ENCODE results near the gene TRAF7. TPM values are rescaled to one million over a fixed set of nuclear protein-coding genes. Genes with fewer than 3 reads are reported as not detected.
A peak's percentile ranks its signal among the peaks of the same experiment; 100 is the strongest.

The TRAF7 gene
- total and polyA plus RNA-seq, 2 of the 13 experiments (the other 11 are each of a cell fraction or from before 2014, with no cell fraction given) = 47.9 to 65.6 TPM

DNA sequence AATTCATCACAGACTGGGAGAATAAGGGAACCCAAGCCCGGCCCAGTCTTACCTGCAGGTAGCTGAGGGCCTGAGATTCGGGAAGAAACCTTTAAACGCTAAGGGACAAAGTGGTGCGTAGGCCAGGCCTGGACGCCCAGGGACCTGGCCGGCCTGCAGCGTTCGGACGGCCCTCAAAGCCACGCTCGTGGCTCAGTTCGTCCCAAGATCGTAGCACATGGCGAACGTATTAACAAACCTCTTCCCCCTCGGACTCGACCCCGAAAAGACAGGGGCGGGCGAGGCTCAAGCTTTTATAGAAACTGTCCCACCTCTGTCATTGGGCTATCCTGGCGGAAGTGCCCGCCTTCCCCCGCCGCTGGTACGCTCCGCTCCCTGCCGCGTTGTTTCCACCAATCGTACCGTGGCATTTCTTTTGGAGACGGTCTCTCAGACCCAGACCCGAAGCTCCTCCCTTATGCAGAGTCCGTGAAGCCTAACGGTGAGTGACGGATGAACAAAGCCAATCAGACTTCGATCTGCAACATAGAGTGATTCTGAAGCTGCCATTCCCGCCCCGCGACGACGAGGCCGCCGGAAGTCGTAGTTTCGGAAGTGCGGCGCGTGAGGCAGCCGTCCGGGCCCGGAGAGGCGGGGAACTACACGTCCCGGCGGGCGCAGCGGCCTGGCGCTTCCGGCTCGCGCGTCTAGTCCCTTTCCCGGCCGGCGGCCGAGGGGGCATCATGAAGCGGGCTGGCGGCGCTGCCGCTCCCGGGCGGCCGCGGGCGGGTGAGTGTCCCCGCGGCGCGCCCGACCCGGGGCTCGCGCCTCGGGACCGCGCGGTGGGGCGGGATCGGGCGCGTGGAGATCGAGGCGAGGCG, at the start of gene TRAF7 (continued):
- TF ChIP-seq ZNF329 (CRISPR knock-in tag; IDR thresholded peaks at IDR 0.05; ENCODE audit: low read depth) = 0 out of 2 replicates have a peak, but pooled peaks have one; percentile 63
- TF ChIP-seq, protein P1, sequence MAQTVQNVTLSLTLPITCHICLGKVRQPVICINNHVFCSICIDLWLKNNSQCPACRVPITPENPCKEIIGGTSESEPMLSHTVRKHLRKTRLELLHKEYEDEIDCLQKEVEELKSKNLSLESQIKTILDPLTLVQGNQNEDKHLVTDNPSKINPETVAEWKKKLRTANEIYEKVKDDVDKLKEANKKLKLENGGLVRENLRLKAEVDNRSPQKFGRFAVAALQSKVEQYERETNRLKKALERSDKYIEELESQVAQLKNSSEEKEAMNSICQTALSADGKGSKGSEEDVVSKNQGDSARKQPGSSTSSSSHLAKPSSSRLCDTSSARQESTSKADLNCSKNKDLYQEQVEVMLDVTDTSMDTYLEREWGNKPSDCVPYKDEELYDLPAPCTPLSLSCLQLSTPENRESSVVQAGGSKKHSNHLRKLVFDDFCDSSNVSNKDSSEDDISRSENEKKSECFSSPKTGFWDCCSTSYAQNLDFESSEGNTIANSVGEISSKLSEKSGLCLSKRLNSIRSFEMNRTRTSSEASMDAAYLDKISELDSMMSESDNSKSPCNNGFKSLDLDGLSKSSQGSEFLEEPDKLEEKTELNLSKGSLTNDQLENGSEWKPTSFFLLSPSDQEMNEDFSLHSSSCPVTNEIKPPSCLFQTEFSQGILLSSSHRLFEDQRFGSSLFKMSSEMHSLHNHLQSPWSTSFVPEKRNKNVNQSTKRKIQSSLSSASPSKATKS (CRISPR knock-in tag; IDR thresholded peaks at IDR 0.05) = no peak
- TF ChIP-seq, protein P2, sequence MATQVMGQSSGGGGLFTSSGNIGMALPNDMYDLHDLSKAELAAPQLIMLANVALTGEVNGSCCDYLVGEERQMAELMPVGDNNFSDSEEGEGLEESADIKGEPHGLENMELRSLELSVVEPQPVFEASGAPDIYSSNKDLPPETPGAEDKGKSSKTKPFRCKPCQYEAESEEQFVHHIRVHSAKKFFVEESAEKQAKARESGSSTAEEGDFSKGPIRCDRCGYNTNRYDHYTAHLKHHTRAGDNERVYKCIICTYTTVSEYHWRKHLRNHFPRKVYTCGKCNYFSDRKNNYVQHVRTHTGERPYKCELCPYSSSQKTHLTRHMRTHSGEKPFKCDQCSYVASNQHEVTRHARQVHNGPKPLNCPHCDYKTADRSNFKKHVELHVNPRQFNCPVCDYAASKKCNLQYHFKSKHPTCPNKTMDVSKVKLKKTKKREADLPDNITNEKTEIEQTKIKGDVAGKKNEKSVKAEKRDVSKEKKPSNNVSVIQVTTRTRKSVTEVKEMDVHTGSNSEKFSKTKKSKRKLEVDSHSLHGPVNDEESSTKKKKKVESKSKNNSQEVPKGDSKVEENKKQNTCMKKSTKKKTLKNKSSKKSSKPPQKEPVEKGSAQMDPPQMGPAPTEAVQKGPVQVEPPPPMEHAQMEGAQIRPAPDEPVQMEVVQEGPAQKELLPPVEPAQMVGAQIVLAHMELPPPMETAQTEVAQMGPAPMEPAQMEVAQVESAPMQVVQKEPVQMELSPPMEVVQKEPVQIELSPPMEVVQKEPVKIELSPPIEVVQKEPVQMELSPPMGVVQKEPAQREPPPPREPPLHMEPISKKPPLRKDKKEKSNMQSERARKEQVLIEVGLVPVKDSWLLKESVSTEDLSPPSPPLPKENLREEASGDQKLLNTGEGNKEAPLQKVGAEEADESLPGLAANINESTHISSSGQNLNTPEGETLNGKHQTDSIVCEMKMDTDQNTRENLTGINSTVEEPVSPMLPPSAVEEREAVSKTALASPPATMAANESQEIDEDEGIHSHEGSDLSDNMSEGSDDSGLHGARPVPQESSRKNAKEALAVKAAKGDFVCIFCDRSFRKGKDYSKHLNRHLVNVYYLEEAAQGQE (IDR thresholded peaks at IDR 0.05; ENCODE audit: borderline replicate concordance in 1 of 2, low read depth in 1 of 2, low read length in 2 of 2) = peak in 1 of 2 experiments; percentile 79; a peak in 2 of 4 replicates
- TF ChIP-seq ATRX (CRISPR knock-in tag; IDR thresholded peaks at IDR 0.05; ENCODE audit: borderline replicate concordance) = no peak
- TF ChIP-seq CHCHD3 (CRISPR knock-in tag; IDR thresholded peaks at IDR 0.05) = peak; percentile 84; the same call in 1 of the 2 replicates
- TF ChIP-seq ZNF44 (CRISPR knock-in tag; IDR thresholded peaks at IDR 0.05) = peak; percentile 45
- TF ChIP-seq ZNF781 (CRISPR knock-in tag; IDR thresholded peaks at IDR 0.05; ENCODE audit: borderline replicate concordance, not compliant biosample characterization) = peak; percentile 87
- TF ChIP-seq, protein P3, sequence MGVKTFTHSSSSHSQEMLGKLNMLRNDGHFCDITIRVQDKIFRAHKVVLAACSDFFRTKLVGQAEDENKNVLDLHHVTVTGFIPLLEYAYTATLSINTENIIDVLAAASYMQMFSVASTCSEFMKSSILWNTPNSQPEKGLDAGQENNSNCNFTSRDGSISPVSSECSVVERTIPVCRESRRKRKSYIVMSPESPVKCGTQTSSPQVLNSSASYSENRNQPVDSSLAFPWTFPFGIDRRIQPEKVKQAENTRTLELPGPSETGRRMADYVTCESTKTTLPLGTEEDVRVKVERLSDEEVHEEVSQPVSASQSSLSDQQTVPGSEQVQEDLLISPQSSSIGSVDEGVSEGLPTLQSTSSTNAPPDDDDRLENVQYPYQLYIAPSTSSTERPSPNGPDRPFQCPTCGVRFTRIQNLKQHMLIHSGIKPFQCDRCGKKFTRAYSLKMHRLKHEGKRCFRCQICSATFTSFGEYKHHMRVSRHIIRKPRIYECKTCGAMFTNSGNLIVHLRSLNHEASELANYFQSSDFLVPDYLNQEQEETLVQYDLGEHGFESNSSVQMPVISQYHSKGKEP (CRISPR knock-in tag; IDR thresholded peaks at IDR 0.05) = 0 out of 2 replicates have a peak, but pooled peaks have one; percentile 34
- no peak for TF ChIP-seq XBP1 (CRISPR knock-in tag; IDR thresholded peaks at IDR 0.05)
- peak; percentile 72; the same call in 1 of the 2 replicates for TF ChIP-seq HNRNPL (IDR thresholded peaks at IDR 0.05; ENCODE audit: low read depth, low read length)
- TF ChIP-seq, protein P4, sequence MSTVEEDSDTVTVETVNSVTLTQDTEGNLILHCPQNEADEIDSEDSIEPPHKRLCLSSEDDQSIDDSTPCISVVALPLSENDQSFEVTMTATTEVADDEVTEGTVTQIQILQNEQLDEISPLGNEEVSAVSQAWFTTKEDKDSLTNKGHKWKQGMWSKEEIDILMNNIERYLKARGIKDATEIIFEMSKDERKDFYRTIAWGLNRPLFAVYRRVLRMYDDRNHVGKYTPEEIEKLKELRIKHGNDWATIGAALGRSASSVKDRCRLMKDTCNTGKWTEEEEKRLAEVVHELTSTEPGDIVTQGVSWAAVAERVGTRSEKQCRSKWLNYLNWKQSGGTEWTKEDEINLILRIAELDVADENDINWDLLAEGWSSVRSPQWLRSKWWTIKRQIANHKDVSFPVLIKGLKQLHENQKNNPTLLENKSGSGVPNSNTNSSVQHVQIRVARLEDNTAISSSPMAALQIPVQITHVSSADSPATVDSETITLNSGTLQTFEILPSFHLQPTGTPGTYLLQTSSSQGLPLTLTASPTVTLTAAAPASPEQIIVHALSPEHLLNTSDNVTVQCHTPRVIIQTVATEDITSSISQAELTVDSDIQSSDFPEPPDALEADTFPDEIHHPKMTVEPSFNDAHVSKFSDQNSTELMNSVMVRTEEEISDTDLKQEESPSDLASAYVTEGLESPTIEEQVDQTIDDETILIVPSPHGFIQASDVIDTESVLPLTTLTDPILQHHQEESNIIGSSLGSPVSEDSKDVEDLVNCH (CRISPR knock-in tag; IDR thresholded peaks at IDR 0.05) = no peak
- 0 out of 2 replicates have a peak, but pooled peaks have one; percentile 9 for TF ChIP-seq SRF (IDR thresholded peaks at IDR 0.05; ENCODE audit: low read depth, low read length)
- peak; percentile 96 for TF ChIP-seq HCFC1 (IDR thresholded peaks at IDR 0.05; ENCODE audit: low read depth, low read length)
- no peak; the same call in 1 of the 2 replicates for TF ChIP-seq ZNF720 (CRISPR knock-in tag; IDR thresholded peaks at IDR 0.05)
- TF ChIP-seq ARID2 (CRISPR knock-in tag; IDR thresholded peaks at IDR 0.05; ENCODE audit: borderline replicate concordance) = no peak
- TF ChIP-seq PHF5A (CRISPR knock-in tag; IDR thresholded peaks at IDR 0.05; ENCODE audit: low read depth, unreplicated experiment) = no peak
- peak; percentile 95 for TF ChIP-seq GTF2F1 (IDR thresholded peaks at IDR 0.05; ENCODE audit: low read length)
- no peak for TF ChIP-seq ZSCAN20 (CRISPR knock-in tag; IDR thresholded peaks at IDR 0.05; ENCODE audit: borderline replicate concordance)
- TF ChIP-seq ELF1 (CRISPR knock-in tag; IDR thresholded peaks at IDR 0.05) = peak; percentile 95
